ENCODE data around the gene NAV2. TPM values are rescaled to one million over a fixed set of nuclear protein-coding genes. Genes with fewer than 3 reads are reported as not detected.

The NAV2 gene
- total and polyA plus RNA-seq, 4 experiments from 2014 or later: 1.1 to 6.2 (median 4.2) TPM; not detected in 1

DNA sequence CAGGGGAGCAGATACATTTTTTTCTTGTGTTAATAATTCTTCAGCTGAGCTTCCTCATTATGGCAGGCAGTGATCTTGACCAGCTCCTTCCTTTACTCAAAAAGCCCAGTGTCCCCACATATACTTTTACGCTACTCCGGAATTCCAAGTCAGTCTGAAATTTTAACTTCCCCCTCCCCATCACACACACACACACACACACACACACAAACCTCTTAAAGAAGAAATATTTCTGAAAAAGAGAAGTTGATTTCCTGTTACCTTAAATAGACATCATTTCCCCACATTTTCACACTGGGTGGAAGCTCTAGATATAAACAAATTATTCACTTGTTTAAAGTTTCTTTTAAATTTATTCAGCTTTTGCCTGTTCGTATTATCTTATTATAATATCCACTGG lies 333.8 kb downstream of the NAV2 start:
- H3K36me3 ChIP-seq (ENCODE audit: insufficient read depth, low read length): no peaks in the 10 kb centered on the region
- no peak for DNase-seq
- Mint-ChIP-seq H3K27ac (no peak overlapping the region), H3K9me3 (peaks cover 0 to 3% (median 0%) of the 10 kb centered on the region in 8 donors), H3K27me3 (no peaks in the 10 kb centered on the region), H3K4me3 (no peak overlapping the region), H3K4me1 (no peaks in the 10 kb centered on the region), H3K36me3 (no peaks in the 10 kb centered on the region)
- H3K4me1 ChIP-seq (ENCODE audit: insufficient read depth, low read length): no peaks in the 10 kb centered on the region
- POLR2A ChIA-PET (ENCODE audit: partially characterized antibody): no interaction called here
- intact Hi-C loops (cut with micrococcal nuclease): no loop called here
- H3K27ac ChIP-seq (ENCODE audit: low read depth, low read length): no peak overlapping the region
- H3K27me3 ChIP-seq (ENCODE audit: insufficient read depth, low read length): no peaks in the 10 kb centered on the region
- H3K9me3 ChIP-seq (ENCODE audit: control insufficient read depth in 1 of 2, low read length in 2 of 2): no peaks in the 10 kb centered on the region
- CTCF ChIA-PET (ENCODE audit: partially characterized antibody): no interaction called here
- H3K4me3 ChIP-seq (ENCODE audit: low read length in 2 of 2): no peak overlapping the region

DNA sequence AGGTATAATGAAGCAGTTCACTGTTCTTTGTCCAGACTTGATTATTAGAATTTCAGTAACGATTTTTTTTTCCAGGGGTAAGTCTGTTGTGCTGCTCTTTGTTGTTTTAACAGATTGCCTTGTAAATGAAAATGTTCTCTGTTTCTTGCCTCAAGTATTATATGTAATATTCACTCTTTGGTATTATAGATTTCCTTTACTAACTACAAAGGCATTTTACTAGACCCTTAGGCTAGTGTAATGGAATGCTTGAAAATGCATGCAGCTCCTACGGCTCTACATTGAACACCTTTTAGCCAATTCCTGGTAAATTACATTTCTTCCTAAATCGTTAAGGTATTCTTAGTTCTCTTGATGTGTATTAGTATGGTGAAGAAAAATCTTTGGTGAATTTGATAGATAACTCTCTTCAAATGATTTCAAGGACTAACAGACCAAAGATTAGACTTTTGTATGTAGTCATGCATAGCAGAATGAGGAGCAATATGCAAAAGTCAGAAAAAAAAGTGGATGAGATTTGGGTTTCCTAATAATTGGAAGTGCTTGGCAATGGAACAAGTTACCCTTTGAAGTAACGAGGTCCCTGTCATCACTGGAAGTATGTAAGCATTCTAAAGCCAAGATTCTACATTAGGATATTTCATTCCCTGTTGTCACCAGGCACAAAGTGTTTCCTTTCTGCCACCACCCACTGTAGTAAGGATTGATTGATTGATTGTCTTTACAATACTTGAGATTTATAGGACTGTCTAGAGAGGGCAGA lies 334.6 kb downstream of the NAV2 start:
- CTCF ChIA-PET (ENCODE audit: partially characterized antibody): no interaction called here
- POLR2A ChIA-PET (ENCODE audit: partially characterized antibody): no interaction called here
- no peaks in the 10 kb centered on the region for H3K4me1 ChIP-seq (ENCODE audit: insufficient read depth, low read length)
- intact Hi-C loops (cut with micrococcal nuclease): no loop called here
- no peaks in the 10 kb centered on the region for H3K36me3 Mint-ChIP-seq
- no peaks in the 10 kb centered on the region for H3K4me1 Mint-ChIP-seq
- DNase-seq: no peak
- H3K27me3 Mint-ChIP-seq: no peaks in the 10 kb centered on the region
- no peaks in the 10 kb centered on the region for H3K9me3 ChIP-seq (ENCODE audit: control insufficient read depth in 1 of 2, low read length in 2 of 2)
- no peak overlapping the region for H3K27ac Mint-ChIP-seq
- no peaks in the 10 kb centered on the region for H3K27me3 ChIP-seq (ENCODE audit: insufficient read depth, low read length)
- H3K4me3 ChIP-seq (ENCODE audit: low read length in 2 of 2): no peak overlapping the region
- no peaks in the 10 kb centered on the region for H3K36me3 ChIP-seq (ENCODE audit: insufficient read depth, low read length)
- no peak overlapping the region for H3K27ac ChIP-seq (ENCODE audit: low read depth, low read length)
- no peak overlapping the region for H3K4me3 Mint-ChIP-seq
- H3K9me3 Mint-ChIP-seq: peaks cover 0 to 3% (median 0%) of the 10 kb centered on the region in 8 donors

DNA sequence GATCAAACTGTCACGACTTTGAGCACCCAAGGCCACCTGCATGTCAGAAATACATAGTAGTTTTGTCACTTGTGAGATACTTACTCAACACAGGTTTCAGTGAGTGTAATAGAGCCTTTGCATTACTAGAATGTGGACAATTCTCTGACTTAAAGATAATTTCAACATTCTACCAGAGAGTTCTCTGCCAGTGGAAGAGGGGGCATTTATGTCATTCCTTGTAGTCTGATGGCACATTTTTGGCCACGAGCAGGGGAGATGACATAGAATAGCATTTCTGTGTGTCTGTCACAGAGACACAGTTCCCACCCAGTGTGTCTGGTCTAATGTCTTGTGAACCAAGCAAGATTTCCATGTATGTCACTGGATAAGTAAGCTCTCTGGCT lies 335.1 kb downstream of the NAV2 start:
- Mint-ChIP-seq H3K27me3 (no peaks in the 10 kb centered on the region), H3K4me3 (no peak overlapping the region), H3K4me1 (no peaks in the 10 kb centered on the region)

DNA sequence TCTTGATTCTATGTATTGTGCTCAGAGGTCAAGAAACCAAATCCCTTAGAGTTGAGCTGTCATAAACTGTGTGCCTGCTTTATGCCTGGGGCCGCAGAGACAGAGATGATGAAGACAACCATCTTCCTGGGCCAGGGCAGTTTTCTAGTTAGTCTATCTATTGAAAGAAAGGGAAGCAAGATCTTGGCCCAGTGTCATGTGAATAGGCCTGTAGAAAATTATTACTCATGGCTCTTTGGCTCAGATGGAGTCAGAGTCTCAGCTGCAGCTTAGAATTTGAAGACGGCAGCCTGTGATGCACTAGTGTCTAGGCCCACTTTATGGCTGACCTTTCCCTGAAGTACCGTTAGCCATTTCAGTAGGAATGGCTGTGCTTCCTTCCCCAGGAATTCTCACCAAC lies 335.6 kb downstream of the NAV2 start:
- peaks cover 0 to 3% (median 0%) of the 10 kb centered on the region in 8 donors for H3K9me3 Mint-ChIP-seq
- Histone ChIP-seq H3K4me1 (ENCODE audit: insufficient read depth, low read length) (no peaks in the 10 kb centered on the region), H3K4me3 (ENCODE audit: low read length in 2 of 2) (no peak overlapping the region), H3K36me3 (ENCODE audit: insufficient read depth, low read length) (no peaks in the 10 kb centered on the region), H3K27me3 (ENCODE audit: insufficient read depth, low read length) (no peaks in the 10 kb centered on the region), H3K27ac (ENCODE audit: low read depth, low read length) (no peak overlapping the region), H3K9me3 (ENCODE audit: control insufficient read depth in 1 of 2, low read length in 2 of 2) (no peaks in the 10 kb centered on the region)
- DNase-seq: no peak
- H3K27ac Mint-ChIP-seq: peak overlapping the region in 1 of 7 donors; percentile 52
- H3K4me1 Mint-ChIP-seq: no peaks in the 10 kb centered on the region
- no peaks in the 10 kb centered on the region for H3K27me3 Mint-ChIP-seq
- H3K36me3 Mint-ChIP-seq: no peaks in the 10 kb centered on the region
- intact Hi-C loops (cut with micrococcal nuclease): no loop called here
- POLR2A ChIA-PET (ENCODE audit: partially characterized antibody): no interaction called here
- CTCF ChIA-PET (ENCODE audit: partially characterized antibody): no interaction called here
- no peak overlapping the region for H3K4me3 Mint-ChIP-seq

More for the DNA sequence above, 335.1 kb downstream of the NAV2 start:
- Histone ChIP-seq H3K9me3 (ENCODE audit: control insufficient read depth in 1 of 2, low read length in 2 of 2) (no peaks in the 10 kb centered on the region), H3K27me3 (ENCODE audit: insufficient read depth, low read length) (no peaks in the 10 kb centered on the region), H3K27ac (ENCODE audit: low read depth, low read length) (no peak overlapping the region), H3K36me3 (ENCODE audit: insufficient read depth, low read length) (no peaks in the 10 kb centered on the region), H3K4me3 (ENCODE audit: low read length in 2 of 2) (no peak overlapping the region), H3K4me1 (ENCODE audit: insufficient read depth, low read length) (no peaks in the 10 kb centered on the region)
- no peaks in the 10 kb centered on the region for H3K36me3 Mint-ChIP-seq
- intact Hi-C loops (cut with micrococcal nuclease): no loop called here
- H3K27ac Mint-ChIP-seq: no peak overlapping the region
- ChIA-PET POLR2A (ENCODE audit: partially characterized antibody) (no interaction called here), CTCF (ENCODE audit: partially characterized antibody) (no interaction called here)
- peaks cover 0 to 3% (median 0%) of the 10 kb centered on the region in 8 donors for H3K9me3 Mint-ChIP-seq
- no peak for DNase-seq

DNA sequence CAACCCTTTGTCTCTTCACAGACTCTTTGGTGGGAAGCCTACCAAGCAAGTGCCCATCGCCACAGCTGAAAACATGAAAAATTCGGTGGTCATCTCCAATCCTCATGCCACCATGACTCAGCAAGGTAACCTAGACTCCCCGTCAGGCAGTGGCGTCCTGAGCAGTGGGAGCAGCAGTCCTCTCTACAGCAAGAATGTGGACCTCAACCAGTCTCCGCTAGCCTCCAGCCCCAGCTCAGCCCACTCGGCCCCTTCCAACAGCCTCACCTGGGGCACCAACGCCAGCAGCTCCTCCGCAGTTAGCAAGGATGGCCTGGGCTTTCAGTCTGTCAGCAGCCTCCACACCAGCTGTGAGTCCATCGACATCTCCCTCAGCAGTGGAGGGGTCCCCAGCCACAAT lies 336.1 kb downstream of the NAV2 start:
- no peaks in the 10 kb centered on the region for H3K27me3 Mint-ChIP-seq
- ChIA-PET POLR2A (ENCODE audit: partially characterized antibody) (no interaction called here), CTCF (ENCODE audit: partially characterized antibody) (no interaction called here)
- Histone ChIP-seq H3K36me3 (ENCODE audit: insufficient read depth, low read length) (no peaks in the 10 kb centered on the region), H3K4me1 (ENCODE audit: insufficient read depth, low read length) (no peaks in the 10 kb centered on the region), H3K9me3 (ENCODE audit: control insufficient read depth in 1 of 2, low read length in 2 of 2) (no peaks in the 10 kb centered on the region), H3K4me3 (ENCODE audit: low read length in 2 of 2) (no peak overlapping the region), H3K27ac (ENCODE audit: low read depth, low read length) (no peak overlapping the region), H3K27me3 (ENCODE audit: insufficient read depth, low read length) (no peaks in the 10 kb centered on the region)
- no peaks in the 10 kb centered on the region for H3K36me3 Mint-ChIP-seq
- no peak overlapping the region for H3K27ac Mint-ChIP-seq
- intact Hi-C loops (cut with micrococcal nuclease): no loop called here
- H3K4me1 Mint-ChIP-seq: no peaks in the 10 kb centered on the region
- peaks cover 0 to 3% (median 0%) of the 10 kb centered on the region in 8 donors for H3K9me3 Mint-ChIP-seq
- no peak overlapping the region for H3K4me3 Mint-ChIP-seq
- no peak for DNase-seq

DNA sequence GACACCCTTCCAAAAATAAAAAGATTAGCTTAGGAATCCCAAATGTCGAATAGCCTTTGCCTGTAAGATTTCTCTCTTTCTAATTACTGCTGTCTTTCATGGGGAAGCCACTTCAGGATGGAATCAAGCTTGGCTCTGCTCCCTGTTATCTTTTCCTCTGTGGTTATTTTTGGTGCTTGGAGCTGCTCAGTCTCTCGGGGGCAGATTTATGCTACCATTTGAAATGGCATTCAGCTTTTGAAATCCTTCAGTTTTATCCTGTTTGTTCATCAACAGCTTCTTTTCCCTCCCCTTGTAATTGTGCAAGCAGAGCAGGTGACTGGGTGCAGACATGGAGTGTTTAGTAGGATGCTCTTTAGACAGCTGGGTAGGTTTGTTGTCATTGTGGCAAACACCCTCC lies 336.6 kb downstream of the NAV2 start:
- H3K4me1 ChIP-seq (ENCODE audit: insufficient read depth, low read length): no peaks in the 10 kb centered on the region
- H3K4me1 Mint-ChIP-seq: no peaks in the 10 kb centered on the region
- H3K27me3 ChIP-seq (ENCODE audit: insufficient read depth, low read length): no peaks in the 10 kb centered on the region
- H3K27ac Mint-ChIP-seq: no peak overlapping the region
- H3K27me3 Mint-ChIP-seq: no peaks in the 10 kb centered on the region
- DNase-seq: no peak
- no peak overlapping the region for H3K4me3 ChIP-seq (ENCODE audit: low read length in 2 of 2)
- intact Hi-C loops (cut with micrococcal nuclease): no loop called here
- peaks cover 0 to 2% (median 0%) of the 10 kb centered on the region in 8 donors for H3K9me3 Mint-ChIP-seq
- CTCF ChIA-PET (ENCODE audit: partially characterized antibody): no interaction called here
- H3K9me3 ChIP-seq (ENCODE audit: control insufficient read depth in 1 of 2, low read length in 2 of 2): no peaks in the 10 kb centered on the region
- POLR2A ChIA-PET (ENCODE audit: partially characterized antibody): no interaction called here
- H3K36me3 ChIP-seq (ENCODE audit: insufficient read depth, low read length): no peaks in the 10 kb centered on the region
- H3K4me3 Mint-ChIP-seq: no peak overlapping the region
- no peak overlapping the region for H3K27ac ChIP-seq (ENCODE audit: low read depth, low read length)
- H3K36me3 Mint-ChIP-seq: no peaks in the 10 kb centered on the region

DNA sequence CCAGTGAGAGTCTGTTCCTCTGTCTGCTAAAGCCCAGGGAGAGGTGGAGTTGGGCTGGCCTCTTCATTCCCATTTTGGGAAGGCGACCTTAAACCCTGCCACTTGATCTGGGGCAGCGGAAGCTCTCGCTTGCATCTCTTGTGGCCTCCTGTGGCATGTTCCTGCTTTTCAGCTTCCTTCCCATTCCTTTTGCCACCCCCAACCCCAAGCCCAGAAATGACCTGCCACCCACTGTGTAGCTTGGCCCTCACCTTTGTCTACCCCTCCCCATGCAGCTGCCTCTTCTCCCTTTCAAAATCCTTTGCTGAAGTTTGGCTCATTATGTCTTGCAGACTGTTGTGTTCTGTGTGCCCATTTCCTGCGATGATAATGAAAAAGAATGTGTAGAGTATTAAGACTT lies 337.4 kb downstream of the NAV2 start:
- Mint-ChIP-seq H3K27me3 (no peaks in the 10 kb centered on the region), H3K9me3 (no peaks in the 10 kb centered on the region), H3K36me3 (no peaks in the 10 kb centered on the region), H3K27ac (no peak overlapping the region), H3K4me3 (no peak overlapping the region), H3K4me1 (no peaks in the 10 kb centered on the region)
- DNase-seq: no peak
- Histone ChIP-seq H3K36me3 (ENCODE audit: insufficient read depth, low read length) (no peaks in the 10 kb centered on the region), H3K4me3 (ENCODE audit: low read length in 2 of 2) (no peak overlapping the region), H3K27me3 (ENCODE audit: insufficient read depth, low read length) (no peaks in the 10 kb centered on the region), H3K27ac (ENCODE audit: low read depth, low read length) (no peak overlapping the region), H3K9me3 (ENCODE audit: control insufficient read depth in 1 of 2, low read length in 2 of 2) (no peaks in the 10 kb centered on the region), H3K4me1 (ENCODE audit: insufficient read depth, low read length) (no peaks in the 10 kb centered on the region)
- intact Hi-C loops (cut with micrococcal nuclease): no loop called here
- CTCF ChIA-PET (ENCODE audit: partially characterized antibody): no interaction called here
- POLR2A ChIA-PET (ENCODE audit: partially characterized antibody): no interaction called here

All from CD4-positive, alpha-beta memory T cell (primary cell).